NCI-H2196 treated with DMSO at 0.1 percent for 48 hours (cell line): Measurements from ENCODE around the gene CTIF.

Experiments
- DNase-seq: peaks from one replicate; lab custom pipeline; 2025; ENCODE audit not compliant: unreplicated experiment; lab: John Stamatoyannopoulos, UW

Gene CTIF

GRCh38 chr18:48742304-48742703, 203.5 kb downstream of the CTIF start:
- DNase-seq, result no peak

- DNase-seq, result no peak
Measured at GRCh38 chr18:48742706-48743475, 204.1 kb downstream of the CTIF start.

GRCh38 chr18:48743886-48744285, 205.1 kb downstream of the CTIF start:
- DNase-seq, result no peak

GRCh38 chr18:48745293-48745692, 206.5 kb downstream of the CTIF start:
- DNase-seq, result no peak

- DNase-seq, result no peak
Measured at GRCh38 chr18:48749768-48750167, 210.9 kb downstream of the CTIF start.

- no peak for DNase-seq
Measured at GRCh38 chr18:48750485-48751175, 211.8 kb downstream of the CTIF start.

- no peak for DNase-seq
Measured at GRCh38 chr18:48751727-48752468, 213.1 kb downstream of the CTIF start.

GRCh38 chr18:48752478-48752877, 213.6 kb downstream of the CTIF start:
- no peak for DNase-seq

GRCh38 chr18:48752928-48753327, 214.1 kb downstream of the CTIF start:
- DNase-seq, result no peak

GRCh38 chr18:48753691-48754090, 214.9 kb downstream of the CTIF start:
- DNase-seq, result no peak

- DNase-seq, result no peak
Measured at GRCh38 chr18:48754559-48754958, 215.7 kb downstream of the CTIF start.

GRCh38 chr18:48754993-48755473, 216.2 kb downstream of the CTIF start:
- DNase-seq, result no peak

- DNase-seq, result no peak
Measured at GRCh38 chr18:48756511-48757226, 217.8 kb downstream of the CTIF start.

- DNase-seq, result no peak
Measured at GRCh38 chr18:48757367-48757766, 218.5 kb downstream of the CTIF start.

GRCh38 chr18:48757906-48758305, 219.1 kb downstream of the CTIF start:
- DNase-seq, result no peak

GRCh38 chr18:48761582-48761981, 222.8 kb downstream of the CTIF start:
- DNase-seq, result no peak

GRCh38 chr18:48762022-48762421, 223.2 kb downstream of the CTIF start:
- DNase-seq, result no peak

GRCh38 chr18:48762836-48763718, 224.2 kb downstream of the CTIF start:
- no peak for DNase-seq

- no peak for DNase-seq
Measured at GRCh38 chr18:48763719-48764100, 224.9 kb downstream of the CTIF start.

GRCh38 chr18:48765053-48765452, 226.2 kb downstream of the CTIF start:
- no peak for DNase-seq
